HL-60 (cell line): ENCODE results near the gene SGCG.

Experiments
- DNase-seq, 2 experiments: peaks; one replicate each; pipeline ENCODE4 v3.0.0-alpha.2; 2010 to 2020; ENCODE audit warnings: low read depth in 1 of 2, low spot score in 1 of 2
- H3K27ac ChIP-seq: fragments of 250-450 bp; sonication (Bioruptor Pico); replicated peaks from 2 replicates; pipeline ENCODE4 v1.5.1; 2020; ENCODE audit warnings: mild to moderate bottlenecking, moderate library complexity
- H3K27me3 ChIP-seq: fragments of 250-450 bp; sonication (Bioruptor Pico); 2 replicates; pipeline ENCODE4 v1.5.1; 2021; ENCODE audit warnings: mild to moderate bottlenecking, moderate library complexity; ENCODE audit not compliant: insufficient read depth, poor library complexity, severe bottlenecking
- H3K4me3 ChIP-seq: replicated peaks from 2 replicates; pipeline ENCODE4 v1.5.1; 2011; ENCODE audit warnings: mild to moderate bottlenecking, control low read depth, low read length; ENCODE audit not compliant: insufficient read depth
- GABPA ChIP-seq: IDR thresholded peaks from 2 replicates; pipeline ENCODE4 v1.6.1; 2012; ENCODE audit warnings: low read depth
- POLR2AphosphoS5 ChIP-seq: IDR thresholded peaks from 2 replicates; pipeline ENCODE4 v1.6.1; 2012; ENCODE audit warnings: low read depth
- SPI1 ChIP-seq: IDR thresholded peaks from 2 replicates; pipeline ENCODE4 v1.6.1; 2012; ENCODE audit warnings: low read depth, mild to moderate bottlenecking, borderline replicate concordance
- TF ChIP-seq, protein P1 (sequence below): IDR thresholded peaks from 2 replicates; pipeline ENCODE4 v1.6.1; 2012; ENCODE audit warnings: low read depth; ENCODE audit not compliant: insufficient replicate concordance
- TF ChIP-seq, protein P2 (sequence below): IDR thresholded peaks from one replicate; pipeline ENCODE4 v1.5.1; 2011; ENCODE audit warnings: low read length, control low read depth, inconsistent platforms; ENCODE audit not compliant: insufficient read depth

The SGCG gene

DNA sequence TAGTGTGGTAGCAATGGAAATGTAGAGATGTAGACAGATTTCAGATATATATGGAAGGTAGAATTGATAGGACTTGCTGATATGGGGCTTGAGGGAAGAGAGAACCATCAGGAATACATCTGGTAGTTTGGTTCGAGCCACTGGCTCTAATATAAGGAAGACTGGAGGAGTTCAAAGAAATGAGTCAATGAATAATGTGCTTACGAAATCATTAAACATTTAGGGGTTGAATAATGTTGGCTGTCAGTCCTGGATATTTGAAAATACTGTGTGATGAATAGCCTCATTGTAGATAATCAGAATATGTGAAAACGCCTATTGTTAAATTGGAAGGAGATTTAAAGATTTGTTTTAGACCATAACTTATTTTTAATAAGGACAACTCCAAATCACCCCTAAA is 21.6 kb downstream of the SGCG start:
- no peak for TF ChIP-seq GABPA
- TF ChIP-seq, protein P1, sequence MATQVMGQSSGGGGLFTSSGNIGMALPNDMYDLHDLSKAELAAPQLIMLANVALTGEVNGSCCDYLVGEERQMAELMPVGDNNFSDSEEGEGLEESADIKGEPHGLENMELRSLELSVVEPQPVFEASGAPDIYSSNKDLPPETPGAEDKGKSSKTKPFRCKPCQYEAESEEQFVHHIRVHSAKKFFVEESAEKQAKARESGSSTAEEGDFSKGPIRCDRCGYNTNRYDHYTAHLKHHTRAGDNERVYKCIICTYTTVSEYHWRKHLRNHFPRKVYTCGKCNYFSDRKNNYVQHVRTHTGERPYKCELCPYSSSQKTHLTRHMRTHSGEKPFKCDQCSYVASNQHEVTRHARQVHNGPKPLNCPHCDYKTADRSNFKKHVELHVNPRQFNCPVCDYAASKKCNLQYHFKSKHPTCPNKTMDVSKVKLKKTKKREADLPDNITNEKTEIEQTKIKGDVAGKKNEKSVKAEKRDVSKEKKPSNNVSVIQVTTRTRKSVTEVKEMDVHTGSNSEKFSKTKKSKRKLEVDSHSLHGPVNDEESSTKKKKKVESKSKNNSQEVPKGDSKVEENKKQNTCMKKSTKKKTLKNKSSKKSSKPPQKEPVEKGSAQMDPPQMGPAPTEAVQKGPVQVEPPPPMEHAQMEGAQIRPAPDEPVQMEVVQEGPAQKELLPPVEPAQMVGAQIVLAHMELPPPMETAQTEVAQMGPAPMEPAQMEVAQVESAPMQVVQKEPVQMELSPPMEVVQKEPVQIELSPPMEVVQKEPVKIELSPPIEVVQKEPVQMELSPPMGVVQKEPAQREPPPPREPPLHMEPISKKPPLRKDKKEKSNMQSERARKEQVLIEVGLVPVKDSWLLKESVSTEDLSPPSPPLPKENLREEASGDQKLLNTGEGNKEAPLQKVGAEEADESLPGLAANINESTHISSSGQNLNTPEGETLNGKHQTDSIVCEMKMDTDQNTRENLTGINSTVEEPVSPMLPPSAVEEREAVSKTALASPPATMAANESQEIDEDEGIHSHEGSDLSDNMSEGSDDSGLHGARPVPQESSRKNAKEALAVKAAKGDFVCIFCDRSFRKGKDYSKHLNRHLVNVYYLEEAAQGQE: no peak
- TF ChIP-seq SPI1: no peak
- TF ChIP-seq, protein P2, sequence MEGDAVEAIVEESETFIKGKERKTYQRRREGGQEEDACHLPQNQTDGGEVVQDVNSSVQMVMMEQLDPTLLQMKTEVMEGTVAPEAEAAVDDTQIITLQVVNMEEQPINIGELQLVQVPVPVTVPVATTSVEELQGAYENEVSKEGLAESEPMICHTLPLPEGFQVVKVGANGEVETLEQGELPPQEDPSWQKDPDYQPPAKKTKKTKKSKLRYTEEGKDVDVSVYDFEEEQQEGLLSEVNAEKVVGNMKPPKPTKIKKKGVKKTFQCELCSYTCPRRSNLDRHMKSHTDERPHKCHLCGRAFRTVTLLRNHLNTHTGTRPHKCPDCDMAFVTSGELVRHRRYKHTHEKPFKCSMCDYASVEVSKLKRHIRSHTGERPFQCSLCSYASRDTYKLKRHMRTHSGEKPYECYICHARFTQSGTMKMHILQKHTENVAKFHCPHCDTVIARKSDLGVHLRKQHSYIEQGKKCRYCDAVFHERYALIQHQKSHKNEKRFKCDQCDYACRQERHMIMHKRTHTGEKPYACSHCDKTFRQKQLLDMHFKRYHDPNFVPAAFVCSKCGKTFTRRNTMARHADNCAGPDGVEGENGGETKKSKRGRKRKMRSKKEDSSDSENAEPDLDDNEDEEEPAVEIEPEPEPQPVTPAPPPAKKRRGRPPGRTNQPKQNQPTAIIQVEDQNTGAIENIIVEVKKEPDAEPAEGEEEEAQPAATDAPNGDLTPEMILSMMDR: no peak
- TF ChIP-seq POLR2AphosphoS5: no peak
- DNase-seq: no peak
- H3K4me3 ChIP-seq: no peak overlapping the region
- no peaks in the 10 kb centered on the region for H3K27me3 ChIP-seq
- H3K27ac ChIP-seq: no peak overlapping the region

DNA sequence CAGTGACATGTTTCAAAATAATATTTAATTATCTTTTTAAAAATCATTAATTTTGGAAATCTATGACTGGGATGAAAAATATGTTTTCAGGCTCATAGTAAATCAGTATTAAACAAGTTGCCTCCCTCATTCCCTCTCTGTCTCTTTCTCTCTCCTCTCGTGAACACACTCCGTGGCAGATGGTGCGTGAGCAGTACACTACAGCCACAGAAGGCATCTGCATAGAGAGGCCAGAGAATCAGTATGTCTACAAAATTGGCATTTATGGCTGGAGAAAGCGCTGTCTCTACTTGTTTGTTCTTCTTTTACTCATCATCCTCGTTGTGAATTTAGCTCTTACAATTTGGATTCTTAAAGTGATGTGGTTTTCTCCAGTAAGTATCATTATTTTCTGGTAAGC is 22.7 kb downstream of the SGCG start:
- TF ChIP-seq GABPA (no peak), SPI1 (no peak), POLR2AphosphoS5 (no peak)
- TF ChIP-seq, protein P1: no peak
- TF ChIP-seq, protein P2: no peak
- H3K27ac ChIP-seq: no peak overlapping the region
- no peak overlapping the region for H3K4me3 ChIP-seq
- no peak for DNase-seq
- no peaks in the 10 kb centered on the region for H3K27me3 ChIP-seq

DNA sequence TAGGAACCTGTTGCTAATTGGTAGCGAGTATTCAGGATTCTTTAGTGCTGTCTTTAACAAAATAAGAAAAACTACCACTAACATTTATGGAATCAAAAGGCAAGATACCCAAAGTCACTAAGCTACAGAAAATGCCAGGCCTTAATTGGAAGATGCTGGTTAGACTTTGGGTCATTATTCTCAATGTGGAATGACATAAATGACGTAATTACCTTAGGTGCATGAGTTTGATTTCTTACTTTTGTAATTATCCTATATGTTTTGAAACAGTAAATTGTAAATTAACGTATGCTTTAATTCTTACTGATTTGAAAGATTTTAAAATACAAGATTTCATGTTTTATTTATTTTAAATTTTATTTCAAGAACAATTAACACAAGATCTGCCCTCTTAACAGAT is 25.0 kb downstream of the SGCG start:
- H3K27me3 ChIP-seq: peaks cover 3% of the 10 kb centered on the region
- H3K4me3 ChIP-seq: no peak overlapping the region
- TF ChIP-seq POLR2AphosphoS5 (no peak), SPI1 (no peak), GABPA (no peak)
- TF ChIP-seq, protein P1: no peak
- DNase-seq: no peak
- H3K27ac ChIP-seq: no peak overlapping the region
